ENCODE measurements around the gene BBS1. TPM values are rescaled to one million over a fixed set of nuclear protein-coding genes. Genes with fewer than 3 reads are reported as not detected.
A peak's percentile ranks its signal among the peaks of the same experiment; 100 is the strongest.

Gene BBS1
- total RNA-seq, 1 donor from 2014 or later = 54.7 TPM

DNA sequence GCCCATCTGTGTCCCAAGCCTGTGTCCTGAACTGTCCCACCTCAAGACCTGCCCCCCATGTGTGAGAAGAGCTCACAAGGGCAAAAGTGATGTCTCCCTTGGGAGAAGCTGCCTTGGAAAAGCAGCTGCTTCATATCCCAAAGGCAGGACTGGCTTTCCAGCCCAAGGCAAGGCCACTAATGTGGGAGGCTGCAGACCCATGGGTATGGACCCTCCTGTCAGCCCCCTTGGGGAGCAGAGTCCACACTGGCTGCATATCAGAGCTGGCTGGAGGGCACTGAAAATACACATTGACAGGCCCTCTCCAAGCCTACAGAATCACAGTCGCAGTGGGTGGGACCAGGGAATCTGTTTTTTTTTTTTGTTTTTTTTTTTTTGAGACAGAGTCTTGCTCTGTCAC lies 41.0 kb upstream of the BBS1 start:
- TF ChIP-seq, protein P1, sequence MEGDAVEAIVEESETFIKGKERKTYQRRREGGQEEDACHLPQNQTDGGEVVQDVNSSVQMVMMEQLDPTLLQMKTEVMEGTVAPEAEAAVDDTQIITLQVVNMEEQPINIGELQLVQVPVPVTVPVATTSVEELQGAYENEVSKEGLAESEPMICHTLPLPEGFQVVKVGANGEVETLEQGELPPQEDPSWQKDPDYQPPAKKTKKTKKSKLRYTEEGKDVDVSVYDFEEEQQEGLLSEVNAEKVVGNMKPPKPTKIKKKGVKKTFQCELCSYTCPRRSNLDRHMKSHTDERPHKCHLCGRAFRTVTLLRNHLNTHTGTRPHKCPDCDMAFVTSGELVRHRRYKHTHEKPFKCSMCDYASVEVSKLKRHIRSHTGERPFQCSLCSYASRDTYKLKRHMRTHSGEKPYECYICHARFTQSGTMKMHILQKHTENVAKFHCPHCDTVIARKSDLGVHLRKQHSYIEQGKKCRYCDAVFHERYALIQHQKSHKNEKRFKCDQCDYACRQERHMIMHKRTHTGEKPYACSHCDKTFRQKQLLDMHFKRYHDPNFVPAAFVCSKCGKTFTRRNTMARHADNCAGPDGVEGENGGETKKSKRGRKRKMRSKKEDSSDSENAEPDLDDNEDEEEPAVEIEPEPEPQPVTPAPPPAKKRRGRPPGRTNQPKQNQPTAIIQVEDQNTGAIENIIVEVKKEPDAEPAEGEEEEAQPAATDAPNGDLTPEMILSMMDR (conservative IDR thresholded peaks at IDR 0.05) = no peak
- Mint-ChIP-seq H3K27ac (ENCODE audit: unreplicated experiment) (no peak overlapping the region), H3K9me3 (no peaks in the 10 kb centered on the region), H3K36me3 (ENCODE audit: low read depth) (peaks cover 3% of the 10 kb centered on the region), H3K4me3 (peak overlapping the region; percentile 61), H3K27me3 (ENCODE audit: low read depth) (peaks cover 9% of the 10 kb centered on the region), H3K4me1 (peaks cover 37% of the 10 kb centered on the region)
- no peak for DNase-seq (ENCODE audit: low read depth, low spot score)

DNA sequence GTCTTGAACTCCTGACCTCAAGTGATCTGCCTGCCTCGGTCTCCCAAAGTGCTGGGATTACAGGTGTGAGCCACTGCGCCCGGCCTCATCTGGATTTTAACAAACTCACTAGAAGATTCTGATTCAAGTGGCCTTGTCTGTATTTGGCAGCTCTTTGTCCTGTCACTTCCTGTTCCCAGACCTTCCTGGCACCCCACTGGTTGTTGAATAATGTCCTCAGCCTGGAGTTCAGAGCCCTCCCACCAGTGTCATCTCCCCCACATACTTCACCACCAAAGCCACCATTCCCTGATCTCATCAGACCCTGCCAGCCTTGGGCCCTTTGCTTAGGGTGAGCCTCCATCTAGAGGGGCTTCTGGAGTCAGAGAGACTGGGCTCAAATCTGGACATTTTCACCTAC lies 40.4 kb upstream of the BBS1 start:
- H3K36me3 Mint-ChIP-seq (ENCODE audit: low read depth) = peaks cover 3% of the 10 kb centered on the region
- TF ChIP-seq, protein P1 (conservative IDR thresholded peaks at IDR 0.05) = no peak
- peaks cover 37% of the 10 kb centered on the region for H3K4me1 Mint-ChIP-seq
- H3K4me3 Mint-ChIP-seq = peak overlapping the region; percentile 58
- H3K27me3 Mint-ChIP-seq (ENCODE audit: low read depth) = peaks cover 9% of the 10 kb centered on the region
- H3K27ac Mint-ChIP-seq (ENCODE audit: unreplicated experiment) = peak overlapping the region; percentile 81
- H3K9me3 Mint-ChIP-seq = no peaks in the 10 kb centered on the region
- no peak for DNase-seq (ENCODE audit: low read depth, low spot score)

DNA sequence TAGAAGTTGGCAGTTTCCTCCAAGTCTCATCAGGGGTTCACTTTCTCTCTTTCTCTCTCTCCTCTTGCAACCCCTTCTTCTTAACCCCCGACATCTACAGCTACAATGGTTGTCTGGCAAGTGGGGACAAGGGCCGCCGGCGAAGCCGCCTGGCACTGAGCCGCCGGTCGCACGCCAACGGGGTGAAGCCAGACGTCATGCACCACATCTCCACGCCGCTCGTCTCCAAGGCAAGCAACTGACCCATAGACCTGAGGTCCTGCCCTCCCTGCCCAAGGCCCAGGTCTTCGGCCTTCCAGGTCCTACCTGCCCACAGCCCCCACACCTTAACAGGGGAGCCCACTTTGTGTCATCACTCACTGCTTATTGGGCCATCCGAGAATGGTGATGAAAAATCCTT lies 39.3 kb upstream of the BBS1 start:
- Mint-ChIP-seq H3K27ac (ENCODE audit: unreplicated experiment) (no peak overlapping the region), H3K9me3 (no peaks in the 10 kb centered on the region), H3K4me3 (peak overlapping the region; percentile 20), H3K27me3 (ENCODE audit: low read depth) (peaks cover 1% of the 10 kb centered on the region), H3K36me3 (ENCODE audit: low read depth) (peaks cover 3% of the 10 kb centered on the region), H3K4me1 (peaks cover 32% of the 10 kb centered on the region)
- TF ChIP-seq, protein P1 (conservative IDR thresholded peaks at IDR 0.05) = no peak
- no peak for DNase-seq (ENCODE audit: low read depth, low spot score)

DNA sequence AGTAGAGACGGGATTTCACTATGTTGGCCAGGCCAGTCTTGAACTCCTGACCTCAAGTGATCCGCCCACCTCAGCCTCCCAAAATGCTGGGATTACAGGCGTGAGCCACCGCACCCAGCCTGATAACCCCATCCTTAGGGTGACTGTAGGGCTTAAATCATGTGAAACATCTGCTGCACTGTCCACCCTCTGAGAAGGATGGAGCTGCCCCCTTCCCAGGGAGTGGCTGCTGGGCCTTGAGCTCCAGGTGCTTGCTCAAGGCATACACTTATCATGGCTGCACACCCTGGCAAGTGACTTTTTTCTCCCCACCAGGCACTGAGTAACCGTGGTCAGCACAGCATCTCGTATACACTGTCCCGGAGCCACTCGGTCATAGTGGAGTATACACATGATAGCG lies 38.4 kb upstream of the BBS1 start:
- no peak overlapping the region for H3K27ac Mint-ChIP-seq (ENCODE audit: unreplicated experiment)
- peaks cover 3% of the 10 kb centered on the region for H3K36me3 Mint-ChIP-seq (ENCODE audit: low read depth)
- no peaks in the 10 kb centered on the region for H3K9me3 Mint-ChIP-seq
- TF ChIP-seq, protein P1 (conservative IDR thresholded peaks at IDR 0.05) = no peak
- DNase-seq (ENCODE audit: low read depth, low spot score) = no peak
- peaks cover 34% of the 10 kb centered on the region for H3K4me1 Mint-ChIP-seq
- no peaks in the 10 kb centered on the region for H3K27me3 Mint-ChIP-seq (ENCODE audit: low read depth)
- H3K4me3 Mint-ChIP-seq = peak overlapping the region; percentile 31

DNA sequence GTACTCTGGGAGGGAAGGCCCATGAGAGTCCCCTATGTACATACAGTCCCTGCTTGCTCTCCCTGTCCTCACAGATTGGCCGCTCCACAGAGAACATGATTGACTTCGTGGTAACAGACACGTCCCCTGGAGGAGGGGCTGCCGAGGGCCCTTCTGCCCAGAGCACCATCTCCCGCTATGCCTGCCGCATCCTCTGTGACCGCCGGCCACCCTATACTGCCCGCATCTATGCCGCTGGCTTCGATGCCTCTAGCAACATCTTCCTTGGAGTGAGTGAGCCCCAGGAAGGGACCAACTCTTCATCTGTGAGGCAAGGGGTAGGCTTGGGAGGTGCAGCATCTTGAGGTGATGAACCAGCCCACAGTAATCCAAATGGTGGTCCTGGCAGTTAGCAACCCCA lies 37.3 kb upstream of the BBS1 start:
- no peaks in the 10 kb centered on the region for H3K27me3 Mint-ChIP-seq (ENCODE audit: low read depth)
- no peak for DNase-seq (ENCODE audit: low read depth, low spot score)
- H3K36me3 Mint-ChIP-seq (ENCODE audit: low read depth) = peaks cover 3% of the 10 kb centered on the region
- H3K27ac Mint-ChIP-seq (ENCODE audit: unreplicated experiment) = no peak overlapping the region
- no peaks in the 10 kb centered on the region for H3K9me3 Mint-ChIP-seq
- TF ChIP-seq, protein P1 (conservative IDR thresholded peaks at IDR 0.05) = no peak
- H3K4me1 Mint-ChIP-seq = peaks cover 24% of the 10 kb centered on the region
- no peak overlapping the region for H3K4me3 Mint-ChIP-seq

Measured in neural crest cell (in vitro differentiated cells).